NCI-H460 (cell line): ENCODE measurements around the gene NBPF4. TPM values are rescaled to one million over a fixed set of nuclear protein-coding genes. Genes with fewer than 3 reads are reported as not detected.

Experiments
- total RNA-seq: library from RNA; depleted of rRNA; stranded (reverse); fragments of >200 nt; shearing (Covaris generic); gene quantifications from 2 replicates; pipeline ENCODE4 v1.2.3, GENCODE V29; 2014; rRNA removed

NBPF4 gene
- total RNA-seq, 1 experiment from 2014 or later, result not detected

Other genes starting within 250 kb of the NBPF4 start
- 37.3 and 38.3 TPM in 2 replicates for gene SLC25A24, start 43.7 kb downstream of the NBPF4 start, total RNA-seq
- gene NBPF6, start 206.3 kb upstream of the NBPF4 start, total RNA-seq, result not detected in 2 replicates